HPDE6-E6E7 (cell line): ENCODE measurements around the gene PRSS57.
"Not testable (repeated sequence)": the region's sequence is repeated elsewhere in the genome, so short reads cannot be mapped to it uniquely, and the experiment has no call there.

Experiments used
- DNase-seq: peaks from one replicate; pipeline ENCODE4 v3.0.0; 2011; ENCODE audit warnings: missing footprints; ENCODE audit errors: extremely low spot score

PRSS57 gene

DNA sequence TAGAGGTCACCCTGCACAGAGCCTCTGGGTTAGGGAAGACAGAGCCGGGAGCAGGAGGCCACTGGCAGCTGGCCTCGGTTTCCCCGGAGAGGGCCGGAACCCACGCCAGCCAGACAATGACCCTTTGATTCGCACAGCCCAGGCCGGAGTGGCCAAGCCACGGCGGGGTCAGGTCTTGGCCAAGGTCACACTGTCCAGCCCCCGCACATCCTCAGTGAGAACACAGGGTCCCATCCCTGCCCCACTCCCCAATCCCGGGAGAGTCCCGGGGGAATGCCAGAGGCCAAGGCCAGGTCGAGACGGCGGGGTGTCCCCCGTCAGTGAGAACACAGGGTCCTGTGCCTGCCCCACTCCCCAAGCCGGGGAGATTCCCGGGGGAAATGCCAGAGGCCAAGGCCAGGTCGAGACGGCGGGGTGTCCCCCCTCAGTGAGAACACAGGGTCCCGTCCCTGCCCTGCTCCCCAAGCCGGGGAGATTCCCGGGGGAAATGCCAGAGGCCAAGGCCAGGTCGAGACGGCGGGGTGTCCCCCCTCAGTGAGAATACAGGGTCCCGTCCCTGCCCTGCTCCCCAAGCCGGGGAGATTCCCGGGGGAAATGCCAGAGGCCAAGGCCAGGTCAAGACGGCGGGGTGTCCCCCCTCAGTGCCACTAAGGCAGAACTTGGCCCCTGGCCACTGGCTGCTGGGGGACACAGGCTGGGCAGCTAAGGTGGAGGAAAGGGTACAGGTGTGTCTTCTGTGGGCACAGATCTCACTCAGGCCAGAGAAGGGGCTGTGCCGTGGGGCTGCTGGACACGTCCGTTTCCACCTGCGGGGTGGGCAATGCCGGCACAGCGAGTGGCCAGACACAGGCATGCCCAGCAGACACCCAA is 20.7 kb downstream of the PRSS57 start:
- no peak for DNase-seq

DNA sequence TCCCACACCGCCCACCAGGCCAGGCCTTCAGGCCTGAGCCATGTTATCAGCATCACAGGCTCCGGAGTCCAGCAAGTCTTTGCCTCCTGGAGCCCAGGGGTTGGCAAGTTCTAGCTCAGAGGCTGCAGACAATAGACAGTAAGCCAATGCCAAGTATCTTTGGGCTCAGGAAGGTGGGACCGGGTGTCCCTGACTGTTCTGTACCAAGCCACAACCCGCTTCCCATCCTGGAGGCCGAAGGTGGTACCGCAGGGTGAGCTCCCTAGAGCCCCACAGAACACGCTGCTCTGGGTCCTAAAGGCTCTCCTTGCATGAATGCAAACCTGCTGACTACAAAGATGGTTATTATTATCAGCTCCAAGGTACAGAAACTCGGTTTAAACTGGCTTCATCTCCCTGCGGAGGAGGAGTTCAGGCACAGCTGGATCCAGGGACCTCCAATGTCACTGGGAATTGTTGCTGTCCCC is 24.6 kb downstream of the PRSS57 start:
- no peak for DNase-seq

DNA sequence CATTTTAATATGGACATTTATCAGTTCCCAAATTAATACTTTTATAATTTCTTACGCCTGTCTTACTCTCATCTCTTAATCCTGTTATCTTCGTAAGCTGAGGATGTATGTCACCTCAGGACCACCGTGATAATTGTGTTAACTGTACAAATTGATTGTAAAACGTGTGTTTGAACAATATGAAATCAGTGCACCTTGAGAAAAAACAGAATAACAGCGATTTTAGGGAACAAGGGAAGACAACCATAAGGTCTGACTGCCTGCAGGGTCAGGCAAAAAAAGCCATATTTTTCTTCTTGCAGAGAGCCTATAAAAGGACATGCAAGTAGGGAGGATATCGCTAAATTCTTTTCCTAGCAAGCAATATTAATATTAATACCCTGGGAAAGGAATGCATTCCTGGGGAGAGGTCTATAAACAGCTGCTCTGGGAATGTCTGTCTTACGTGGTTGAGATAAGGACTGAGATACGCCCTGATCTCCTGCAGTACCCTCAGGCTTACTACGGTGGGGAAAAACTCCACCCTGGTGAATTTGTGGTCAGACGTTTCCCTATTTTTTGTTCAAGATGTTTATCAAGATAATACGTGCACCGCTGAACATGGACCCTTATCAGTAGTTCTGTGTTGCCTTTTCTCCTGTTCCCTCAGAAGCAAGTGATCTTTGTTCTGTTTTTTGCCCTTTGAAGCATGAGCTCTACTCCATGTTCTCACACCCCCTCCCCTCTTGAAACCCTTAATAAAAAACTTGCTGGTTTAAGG is 26.4 kb downstream of the PRSS57 start:
- not testable (repeated sequence) for DNase-seq

DNA sequence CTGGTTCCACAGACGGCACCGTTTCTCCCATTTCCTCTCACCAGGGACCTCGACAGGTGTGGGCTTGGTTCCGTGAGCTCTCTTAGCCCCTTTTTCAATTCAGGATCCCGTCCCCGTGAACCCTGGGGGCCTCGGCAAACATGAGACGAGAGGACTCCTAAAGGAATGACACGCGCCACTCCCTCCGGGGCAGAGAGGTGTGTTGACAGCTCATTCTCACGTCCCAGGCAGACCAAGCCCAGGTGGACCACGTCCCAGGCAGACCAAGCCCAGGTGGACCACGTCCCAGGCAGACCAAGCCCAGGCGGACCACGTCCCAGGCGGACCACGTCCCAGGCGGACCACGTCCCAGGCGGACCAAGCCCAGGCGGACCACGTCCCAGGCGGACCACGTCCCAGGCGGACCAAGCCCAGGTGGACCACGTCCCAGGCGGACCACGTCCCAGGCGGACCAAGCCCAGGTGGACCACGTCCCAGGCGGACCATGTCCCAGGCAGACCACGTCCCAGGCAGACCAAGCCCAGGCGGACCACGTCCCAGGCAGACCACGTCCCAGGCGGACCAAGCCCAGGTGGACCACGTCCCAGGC is 28.2 kb downstream of the PRSS57 start:
- DNase-seq: not testable (repeated sequence)

DNA sequence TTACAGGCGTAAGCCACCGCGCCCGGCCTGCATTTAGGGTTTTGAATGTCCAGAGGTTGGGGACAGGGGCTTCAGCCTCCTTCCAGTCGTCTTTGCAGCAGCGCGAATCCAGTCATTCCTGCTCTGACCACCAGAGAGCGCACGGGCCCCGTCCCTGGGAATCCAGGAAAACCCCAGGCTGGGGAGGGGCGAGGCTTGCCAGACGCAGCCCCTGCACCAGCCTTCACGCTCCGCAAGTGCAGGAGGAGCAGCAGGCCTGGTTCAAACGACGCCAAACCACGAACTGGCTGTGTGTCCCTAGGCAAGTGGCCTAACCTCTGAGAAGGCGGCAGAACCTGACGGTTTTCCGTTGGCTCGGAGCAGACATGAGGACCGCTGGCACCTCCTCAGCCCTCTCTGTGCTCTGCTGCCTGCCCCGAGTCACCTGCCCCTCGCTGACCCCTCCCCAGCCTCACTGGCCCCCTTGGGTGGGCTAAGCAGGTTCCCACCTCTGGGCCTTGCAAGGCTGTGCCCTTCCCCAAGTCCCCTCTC is 30.3 kb downstream of the PRSS57 start:
- DNase-seq: no peak

DNA sequence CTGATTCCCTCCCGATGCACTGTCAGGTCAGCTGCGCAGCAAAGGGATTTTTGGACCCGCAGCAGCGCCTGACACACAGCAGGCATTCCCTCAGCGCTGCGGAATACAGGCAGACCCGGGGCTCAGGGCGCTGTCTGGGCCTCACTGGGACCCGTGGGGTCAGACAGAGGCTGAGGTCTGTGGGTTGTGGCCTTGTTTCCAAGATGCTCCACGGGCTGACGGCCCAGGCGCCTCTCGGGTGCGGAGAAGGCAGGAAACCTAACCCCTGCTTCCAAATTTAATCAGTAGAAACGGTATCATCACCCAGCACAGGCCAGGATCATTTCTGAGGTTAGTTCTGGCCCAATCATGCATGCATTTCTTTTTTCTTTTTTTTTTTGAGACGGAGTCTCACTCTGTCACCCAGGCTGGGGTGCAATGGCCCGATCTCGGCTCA is 31.6 kb downstream of the PRSS57 start:
- no peak for DNase-seq

DNA sequence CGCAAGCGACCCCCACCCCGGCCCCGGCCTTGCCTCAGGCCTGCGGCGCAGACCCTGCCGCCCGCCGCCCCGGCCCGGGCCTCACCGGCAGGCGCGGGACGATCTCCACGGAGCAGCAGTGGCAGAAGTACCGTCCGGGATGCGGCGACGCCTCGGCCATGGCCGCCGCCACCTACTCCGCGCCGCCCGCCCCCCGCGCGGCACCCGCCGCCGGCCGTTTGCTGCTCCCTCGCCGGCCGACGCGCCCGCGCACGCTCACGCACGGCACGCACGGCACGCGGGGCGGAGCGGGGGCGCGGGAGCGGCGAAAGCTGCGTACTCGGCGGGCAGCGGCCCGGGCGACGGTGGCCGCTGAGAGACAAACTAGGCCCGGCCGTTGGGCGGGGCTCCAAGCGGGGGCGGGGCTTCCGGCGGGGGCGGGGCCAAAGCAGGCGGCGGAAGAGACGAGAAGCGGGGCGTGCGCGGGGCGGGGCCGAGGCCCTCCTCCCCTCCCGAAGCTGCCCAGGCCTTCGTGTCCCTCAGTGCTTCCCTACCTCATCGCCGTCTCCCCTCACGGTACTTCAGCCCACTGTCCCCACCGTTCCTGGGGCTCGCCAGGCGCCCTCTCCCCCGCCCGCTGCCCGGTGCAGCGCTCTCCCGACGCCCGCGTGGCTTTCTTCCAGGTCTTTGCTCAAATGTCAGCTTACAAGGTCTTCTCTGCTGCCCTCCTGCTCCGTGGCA is 32.1 kb downstream of the PRSS57 start, which contains the start of gene RNF126:
TSS of gene RNF126 (minus strand) at position 253 of the 720 bp plus-strand sequence. CDS start at position 160, 93 bp downstream.
- peak; percentile 63 for DNase-seq

DNA sequence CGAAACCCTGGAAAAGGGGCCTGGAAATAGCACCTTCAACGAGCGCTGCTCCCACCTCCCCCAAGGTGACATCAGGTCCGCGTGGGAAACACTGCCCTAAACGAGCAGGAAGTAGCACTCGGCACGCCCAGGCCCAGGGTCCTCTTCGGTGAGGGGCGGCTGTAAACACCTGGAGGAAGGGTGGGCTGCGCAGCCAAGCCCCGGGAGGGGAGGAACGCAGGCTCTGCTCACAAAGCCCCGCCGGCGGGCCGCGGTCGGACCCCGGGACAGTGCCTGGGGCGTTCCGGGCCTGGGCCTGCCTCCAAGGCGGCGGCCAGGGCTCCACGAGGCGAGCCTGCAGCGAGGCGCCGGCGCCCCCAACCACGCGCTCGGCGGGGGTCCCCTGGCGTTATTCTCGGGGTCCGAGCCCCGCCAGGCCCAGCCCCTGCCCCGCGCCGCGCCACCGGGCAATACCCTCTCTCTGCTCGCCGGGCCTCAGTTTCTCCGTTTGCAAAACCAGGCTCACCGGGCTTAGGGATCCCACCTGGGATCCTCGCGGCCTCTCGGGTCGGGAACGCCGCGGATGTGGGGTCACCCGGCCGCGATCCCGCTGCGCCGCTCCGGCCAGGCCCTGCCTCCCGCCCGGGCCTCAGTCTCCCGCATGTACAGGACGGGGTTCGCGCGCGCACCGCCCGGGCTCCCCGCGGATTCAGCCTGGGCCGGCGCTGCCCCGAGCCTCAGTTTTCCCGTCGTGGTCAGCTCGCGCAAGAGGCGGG is 32.9 kb downstream of the PRSS57 start:
- no peak for DNase-seq

DNA sequence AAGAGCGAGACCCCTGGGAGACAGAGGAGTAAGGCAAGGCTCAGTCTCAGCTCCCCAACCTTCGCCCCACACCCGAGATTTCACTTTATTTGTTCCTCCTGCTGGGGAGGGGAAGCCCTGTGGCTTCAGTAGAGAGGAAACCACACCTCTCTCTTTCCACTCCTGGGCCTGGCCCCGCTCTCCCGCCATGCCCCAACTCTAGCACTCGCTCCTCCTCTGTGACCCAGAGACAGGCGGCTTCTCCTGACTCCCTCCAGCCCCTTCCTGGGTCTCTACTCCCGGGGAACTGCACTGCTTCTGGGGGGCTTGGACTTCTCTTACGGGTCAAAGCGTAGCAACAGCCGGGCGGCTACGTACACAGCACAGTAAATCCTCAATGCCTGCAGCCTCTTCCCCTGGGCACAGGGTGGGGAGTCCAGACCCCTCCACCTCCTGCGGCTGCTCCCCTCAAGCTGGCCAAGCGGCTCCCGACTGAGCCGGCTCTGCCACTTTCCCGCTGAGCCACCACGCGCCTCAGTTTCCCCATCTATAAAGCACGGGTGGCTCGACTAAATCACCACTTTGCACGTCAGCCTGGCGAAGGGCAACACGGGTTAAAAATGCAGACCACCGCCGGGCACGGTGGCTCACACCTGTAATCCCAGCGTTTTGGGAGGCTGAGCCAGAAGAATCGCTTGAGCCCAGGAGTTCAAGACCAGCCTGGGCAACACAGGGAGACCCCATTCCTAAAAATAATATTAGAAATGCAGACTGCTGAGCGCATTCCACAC is 33.6 kb downstream of the PRSS57 start:
- DNase-seq: no peak

DNA sequence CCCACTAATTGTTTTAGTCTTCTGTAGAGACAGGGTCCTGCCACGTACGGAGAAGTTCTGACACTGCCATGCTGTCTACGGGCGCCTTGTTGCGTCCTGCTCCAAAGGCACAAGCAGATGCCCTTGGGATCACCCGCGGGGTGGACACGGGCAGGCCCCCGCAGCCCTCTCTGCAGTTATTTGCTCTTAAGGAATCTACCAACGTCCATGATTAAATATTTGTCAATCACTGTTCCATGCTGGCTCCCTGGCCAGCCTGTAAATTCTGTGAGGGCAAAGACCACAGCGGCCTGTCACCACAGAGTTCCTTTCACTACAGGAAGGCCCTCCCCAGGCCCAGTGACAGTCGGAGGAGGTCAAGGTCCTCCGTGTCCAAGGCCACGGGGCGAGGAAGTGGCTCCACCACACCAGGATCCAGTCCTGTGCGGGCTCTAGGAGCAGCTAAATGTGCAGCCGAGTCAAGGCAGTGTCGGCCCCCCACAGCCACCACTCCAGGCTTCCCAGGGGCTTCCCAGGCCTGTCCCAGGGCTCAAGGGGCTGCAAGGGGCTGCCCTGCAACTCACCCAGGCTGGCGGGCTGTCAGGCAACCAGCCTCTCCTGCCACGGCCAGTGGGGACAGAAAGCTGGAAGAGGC is 34.3 kb downstream of the PRSS57 start:
- DNase-seq: no peak

DNA sequence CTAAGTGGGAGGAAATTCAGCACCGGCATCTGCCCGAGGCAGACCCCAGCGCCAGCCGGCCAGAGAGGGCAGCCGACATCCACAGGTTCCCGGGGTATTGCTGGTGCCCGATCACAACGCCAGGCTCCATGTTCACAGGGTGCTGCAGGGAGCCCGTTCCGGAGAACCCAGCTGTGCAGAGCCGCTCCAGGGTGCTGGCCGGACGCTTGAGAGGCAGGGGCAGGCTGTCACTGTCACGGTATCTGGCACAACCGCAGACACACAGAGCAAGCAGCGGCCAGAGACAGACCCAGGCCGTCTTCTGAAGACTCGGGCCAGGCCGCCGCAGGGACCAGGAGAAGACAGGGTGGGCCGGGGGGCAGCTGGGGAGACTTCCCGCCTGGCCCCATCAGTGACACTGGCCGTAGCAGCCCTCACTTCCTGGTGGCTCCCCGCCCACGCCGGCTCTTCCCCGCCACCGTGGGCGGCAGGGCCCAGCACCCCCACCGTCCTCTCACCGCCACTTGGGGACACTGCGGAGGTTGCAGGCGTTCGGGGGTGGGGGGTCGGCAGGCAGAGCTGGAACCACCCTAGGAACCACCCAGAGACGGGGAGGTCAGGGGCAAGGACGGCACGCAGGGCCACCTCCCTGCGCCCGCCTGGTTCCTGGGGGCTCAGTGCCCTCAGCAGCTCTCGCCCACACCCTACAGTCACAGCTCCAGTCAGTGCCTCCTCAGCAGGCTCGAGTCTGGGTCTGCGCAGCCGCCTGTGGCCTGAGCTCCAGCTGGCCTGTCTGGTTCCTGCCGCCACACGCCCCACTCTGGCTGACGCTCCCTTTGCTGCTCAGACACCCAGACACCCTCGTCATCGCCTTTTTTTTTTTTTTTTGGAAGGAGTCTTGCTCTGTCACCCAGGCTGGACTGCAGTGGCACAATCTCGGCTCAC is 36.1 kb downstream of the PRSS57 start:
- DNase-seq: peak; percentile 93

DNA sequence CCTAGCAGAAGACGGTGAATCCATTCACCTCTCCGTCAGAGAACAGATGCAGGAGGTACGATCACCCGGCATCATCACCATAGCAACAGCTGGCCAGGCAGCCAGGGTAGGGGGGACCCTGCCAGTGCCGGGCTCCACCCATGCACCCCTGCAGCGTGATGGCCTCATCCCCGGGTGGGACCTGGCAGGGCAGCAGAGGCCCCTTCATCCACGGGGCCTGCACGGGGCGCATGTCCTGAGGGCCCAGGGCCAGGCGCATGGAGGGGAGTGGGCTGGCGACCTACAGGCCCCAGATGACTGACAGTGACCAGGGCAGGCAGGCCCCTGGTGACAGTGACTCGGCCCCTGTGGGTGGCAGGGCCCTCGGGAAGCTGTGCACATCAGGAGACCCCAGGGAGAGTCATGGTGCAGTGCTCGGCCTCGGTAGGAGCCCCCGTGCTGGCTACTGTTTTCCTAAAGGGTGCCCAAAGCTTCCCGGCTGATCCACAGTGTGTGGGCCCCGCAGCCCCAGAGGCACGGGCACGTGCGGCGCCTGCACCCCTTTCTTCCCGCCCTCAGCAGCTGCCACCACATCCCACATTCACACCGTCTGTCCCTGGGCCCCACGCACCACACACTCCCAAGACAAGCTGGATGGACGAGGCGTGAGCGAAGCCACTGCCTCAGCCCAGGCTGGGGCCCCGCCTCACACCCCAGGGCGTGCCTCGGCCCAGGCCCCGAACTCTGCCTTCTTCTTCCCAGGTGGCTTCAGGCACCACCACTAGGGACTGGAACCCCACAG is 37.0 kb downstream of the PRSS57 start:
- DNase-seq: no peak

DNA sequence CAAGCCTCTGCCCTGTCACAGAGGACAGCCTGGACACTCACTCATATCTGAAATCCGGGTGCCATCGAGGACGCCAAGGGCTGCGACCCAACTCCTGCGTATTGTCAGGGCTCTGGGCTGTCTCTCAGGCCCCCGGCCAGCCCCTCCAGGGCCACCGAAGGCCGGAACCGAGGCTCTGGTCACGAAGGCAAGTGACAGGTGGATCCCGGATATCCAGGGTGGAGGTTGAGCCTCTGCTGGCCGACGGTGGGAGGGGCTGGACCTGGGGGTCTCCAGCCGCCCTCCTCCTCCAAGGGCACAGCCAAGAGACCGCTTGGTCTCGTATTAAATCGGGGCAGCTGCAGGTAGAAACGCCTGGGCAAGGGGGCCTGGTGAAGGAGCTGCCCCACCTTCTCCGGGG is 37.6 kb downstream of the PRSS57 start:
- DNase-seq: no peak

DNA sequence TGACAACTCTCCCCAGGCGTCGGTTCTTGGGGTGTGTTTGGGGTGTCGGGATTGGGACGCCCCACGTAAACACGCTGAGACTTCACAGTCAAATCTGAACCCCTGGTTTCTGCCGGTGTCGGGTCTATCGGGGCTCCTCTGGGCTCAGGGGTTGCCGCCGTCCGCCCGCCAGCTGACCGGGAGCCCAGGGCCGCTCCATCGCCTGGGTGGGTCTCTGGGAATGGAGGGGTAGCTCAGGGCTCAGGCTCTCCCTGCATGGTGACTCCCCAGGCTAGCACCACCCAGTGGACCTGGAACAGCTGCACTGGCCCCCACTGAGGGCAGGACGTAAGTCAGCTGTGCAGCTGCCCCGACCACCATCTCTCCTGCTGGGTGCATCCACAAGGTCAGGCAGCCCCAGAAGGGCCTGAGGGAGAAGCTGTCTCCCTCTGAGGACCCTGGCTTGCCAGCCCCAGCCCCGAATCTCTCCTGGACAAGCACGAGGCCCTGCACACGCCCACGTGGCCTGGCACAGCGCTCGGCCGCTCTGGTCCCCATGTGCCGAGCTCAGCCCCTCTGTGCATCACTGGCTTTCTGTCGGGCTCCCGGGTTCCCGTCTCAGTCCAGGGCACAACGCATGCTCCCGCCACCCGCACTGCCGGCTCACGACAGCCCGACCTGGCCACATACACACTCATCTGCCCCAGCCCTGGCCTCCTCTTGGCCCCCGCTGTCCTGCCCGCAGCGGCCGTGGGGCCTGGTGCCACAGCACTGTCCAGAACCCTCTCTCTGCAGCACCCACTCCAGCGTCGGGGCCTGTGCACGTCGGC is 38.3 kb downstream of the PRSS57 start:
- DNase-seq: no peak

DNA sequence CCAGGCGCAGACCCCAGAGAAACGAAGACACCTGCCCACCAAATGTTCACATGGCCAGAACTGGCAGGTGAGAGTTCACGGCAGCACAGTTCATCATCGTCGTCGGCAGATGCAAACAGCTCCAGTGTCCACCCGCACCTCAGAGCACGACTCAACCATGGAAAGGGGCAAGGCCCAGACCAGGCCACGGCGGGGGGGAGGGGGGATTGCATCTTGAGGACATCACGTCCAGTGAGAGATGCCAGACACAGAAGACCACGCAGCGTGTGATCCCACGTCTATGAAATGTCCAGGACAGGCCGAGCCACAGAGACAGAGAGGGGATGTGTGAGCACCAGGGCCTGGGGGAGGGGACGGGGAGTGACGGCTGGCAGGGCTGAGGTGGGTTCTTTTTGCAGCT is 39.6 kb downstream of the PRSS57 start:
- no peak for DNase-seq

DNA sequence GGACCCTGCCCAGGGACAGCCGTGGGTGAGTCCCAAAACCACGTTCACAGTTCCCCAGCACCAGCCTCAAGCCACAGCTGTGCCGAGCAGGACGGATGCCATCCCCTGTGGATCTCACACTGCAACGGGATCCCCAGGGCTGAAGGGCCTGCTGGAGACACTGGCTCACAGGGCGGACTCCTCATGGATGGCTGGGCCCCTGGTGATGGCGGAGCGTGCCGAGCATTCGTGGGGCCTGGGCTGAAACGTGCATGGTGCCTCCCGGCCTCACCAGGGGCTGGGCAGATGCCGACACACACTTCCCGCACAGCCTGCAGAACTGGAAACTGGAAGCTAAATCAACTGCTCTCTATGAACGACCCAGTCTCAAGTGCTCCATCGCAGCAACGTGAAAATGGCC is 41.8 kb downstream of the PRSS57 start:
- DNase-seq: no peak
